Adrenal gland (tissue), 5 donors: ENCODE measurements around the gene TACC2.

ENCODE experiments used
- CTCF ChIP-seq, 6 experiments: fragments of 450-650 bp in 4 of 6; fragments of 200-600 bp in 2 of 6; sonication (generic) in 1 of 6; IDR thresholded peaks; 1 replicate in 5 of 6; 2 replicates in 1 of 6; pipeline versions ENCODE4 v1.5.1 to v1.8.0; 2016 to 2021; ENCODE audit warnings: antibody characterized with exemption in 6 of 6, mild to moderate bottlenecking in 2 of 6, moderate library complexity in 1 of 6
- POLR2A ChIP-seq, 2 donors: fragments of 450-650 bp; IDR thresholded peaks; one replicate each; pipeline ENCODE4 v1.6.1; 2017; ENCODE audit warnings: antibody characterized with exemption in 2 of 2, mild to moderate bottlenecking in 2 of 2, moderate library complexity in 1 of 2
- donor health status: DM: no; HTN: no; CAD: no.

GRCh38 chr10:122113945-122114747 lies 125.2 kb downstream of the TACC2 start:
- no peak for TF ChIP-seq CTCF (IDR thresholded peaks at IDR 0.05)
- TF ChIP-seq POLR2A (IDR thresholded peaks at IDR 0.05): no peak
